ENCODE results near the gene ARHGEF3. TPM values are rescaled to one million over a fixed set of nuclear protein-coding genes. Genes with fewer than 3 reads are reported as not detected.

ARHGEF3 gene
- total RNA-seq, result 5.5 and 6.5 TPM in 2 replicates

GRCh38 chr3:56801662-56802377, at the start of gene ARHGEF3:
Gene ARHGEF3, minus strand, starts transcription at chr3:56801949. Its CDS starts 151 bp downstream, at chr3:56801798.
- H3K4me3 ChIP-seq (ENCODE audit: low read depth, low read length), result peak within 1 kb of the TSS; percentile 84
- peak; percentile 59 for TF ChIP-seq CTCF (IDR thresholded peaks at IDR 0.05; ENCODE audit: insufficient read depth, low read depth, low read length)
- DNase-seq (ENCODE audit: low read depth), result peak; percentile 79

GRCh38 chr3:56849698-56850097, 47.9 kb upstream of the ARHGEF3 start:
- no peak for TF ChIP-seq CTCF (IDR thresholded peaks at IDR 0.05; ENCODE audit: insufficient read depth, low read depth, low read length)
- no peak for DNase-seq (ENCODE audit: low read depth)
- H3K4me3 ChIP-seq (ENCODE audit: low read depth, low read length), result no peak overlapping the region

- peak; percentile 79 for DNase-seq (ENCODE audit: low read depth)
- no peak for TF ChIP-seq CTCF (IDR thresholded peaks at IDR 0.05; ENCODE audit: insufficient read depth, low read depth, low read length)
These were observed 43.8 kb upstream of the ARHGEF3 start for GRCh38 chr3:56845505-56845904.

GRCh38 chr3:56844536-56844935, 42.8 kb upstream of the ARHGEF3 start:
- DNase-seq (ENCODE audit: low read depth), result no peak
- no peak for TF ChIP-seq CTCF (IDR thresholded peaks at IDR 0.05; ENCODE audit: insufficient read depth, low read depth, low read length)

More at GRCh38 chr3:56845505-56845904, 43.8 kb upstream of the ARHGEF3 start:
- no peak overlapping the region for H3K4me3 ChIP-seq (ENCODE audit: low read depth, low read length)

GRCh38 chr3:56839784-56840715, 38.3 kb upstream of the ARHGEF3 start:
- H3K4me3 ChIP-seq (ENCODE audit: low read depth, low read length), result no peak overlapping the region
- DNase-seq (ENCODE audit: low read depth), result peak; percentile 83
- no peak for TF ChIP-seq CTCF (IDR thresholded peaks at IDR 0.05; ENCODE audit: insufficient read depth, low read depth, low read length)

More at GRCh38 chr3:56844536-56844935, 42.8 kb upstream of the ARHGEF3 start:
- H3K4me3 ChIP-seq (ENCODE audit: low read depth, low read length), result no peak overlapping the region

- no peak for TF ChIP-seq CTCF (IDR thresholded peaks at IDR 0.05; ENCODE audit: insufficient read depth, low read depth, low read length)
- DNase-seq (ENCODE audit: low read depth), result no peak
- no peak overlapping the region for H3K4me3 ChIP-seq (ENCODE audit: low read depth, low read length)
These were observed 36.7 kb upstream of the ARHGEF3 start for GRCh38 chr3:56838448-56838847.

Data from fibroblast of villous mesenchyme (primary cell).